H1 (cell line): Measurements from ENCODE around the gene TOP3A. TPM values are rescaled to one million over a fixed set of nuclear protein-coding genes. Genes with fewer than 3 reads are reported as not detected.

Source experiments
- CTCF ChIA-PET: fragments of 300-600 bp; sonication (Branson Sonifier 250); formaldehyde crosslinking; loops from one replicate; lab custom pipeline; 2021; ENCODE audit not compliant: partially characterized antibody; lab: Charles Lee
- POLR2A ChIA-PET: fragments of 300-600 bp; sonication (Branson Sonifier 250); formaldehyde crosslinking; loops from one replicate; lab custom pipeline; 2021; ENCODE audit warnings: inconsistent platforms; ENCODE audit not compliant: partially characterized antibody; lab: Charles Lee
- DNase-seq, 2 experiments: peaks; one replicate each; pipeline versions ENCODE4 v3.0.0 to v3.0.0-alpha.2; 2010 to 2022; ENCODE audit warnings: low spot score in 2 of 2, low read depth in 1 of 2, mixed read lengths in 1 of 2
- FAIRE-seq: peaks from 2 replicates; lab custom pipeline; 2011; peaks lifted over from hg19 to GRCh38; lab: Jason Lieb, UNC
- H2AFZ ChIP-seq: 2 replicates; pipeline ENCODE4 v1.8.1; 2012; ENCODE audit warnings: low read length, inconsistent platforms
- H2AK5ac ChIP-seq: 2 replicates; pipeline ENCODE4 v1.6.1; 2013; ENCODE audit warnings: low read depth, low read length
- H2BK120ac ChIP-seq: replicated peaks from 2 replicates; pipeline ENCODE3; 2013; ENCODE audit warnings: low read depth, low read length, inconsistent platforms
- H2BK12ac ChIP-seq: 2 replicates; pipeline ENCODE4 v1.6.1; 2013; ENCODE audit warnings: low read depth, low read length
- H2BK15ac ChIP-seq: 2 replicates; pipeline ENCODE4 v1.6.1; 2013; ENCODE audit warnings: low read length
- H2BK20ac ChIP-seq: 2 replicates; pipeline ENCODE4 v1.6.1; 2013; ENCODE audit warnings: low read length
- H2BK5ac ChIP-seq: 2 replicates; pipeline ENCODE4 v1.6.1; 2013; ENCODE audit warnings: low read depth, low read length
- H3K14ac ChIP-seq: 2 replicates; pipeline ENCODE4 v1.6.1; 2013; ENCODE audit warnings: inconsistent platforms; ENCODE audit not compliant: insufficient read length
- H3K18ac ChIP-seq: 2 replicates; pipeline ENCODE4 v1.6.1; 2013; ENCODE audit warnings: low read length; ENCODE audit errors: extremely low read depth
- H3K23ac ChIP-seq: 2 replicates; pipeline ENCODE4 v1.6.1; 2013; ENCODE audit warnings: inconsistent platforms; ENCODE audit not compliant: insufficient read length
- H3K23me2 ChIP-seq: 2 replicates; pipeline ENCODE4 v1.6.1; 2013; ENCODE audit warnings: low read depth, low read length
- H3K27ac ChIP-seq: 2 replicates; pipeline ENCODE4 v1.6.1; 2011; ENCODE audit warnings: low read depth, low read length, inconsistent platforms
- H3K27me3 ChIP-seq, 4 experiments: replicated peaks in 1 of 4; 1 replicate in 1 of 4; 2 replicates in 3 of 4; pipeline versions ENCODE4 v1.6.1 to v1.8.1; 2011 to 2013; ENCODE audit warnings: low read length in 3 of 4, mild to moderate bottlenecking in 3 of 4, inconsistent platforms in 2 of 4, mixed read lengths in 2 of 4, moderate library complexity in 1 of 4; ENCODE audit not compliant: control insufficient read depth in 3 of 4, insufficient read depth in 3 of 4; ENCODE audit errors: extremely low read depth in 1 of 4
- H3K36me3 ChIP-seq, 4 experiments: 2 replicates each; pipeline versions ENCODE4 v1.6.1 to v1.8.1; 2011 to 2013; ENCODE audit warnings: mild to moderate bottlenecking in 4 of 4, low read length in 3 of 4, moderate library complexity in 2 of 4, control low read depth in 1 of 4, inconsistent platforms in 1 of 4; ENCODE audit not compliant: insufficient read depth in 4 of 4, control insufficient read depth in 2 of 4
- H3K4ac ChIP-seq: replicated peaks from 2 replicates; pipeline ENCODE3; 2013; ENCODE audit warnings: low read length, low read depth, mixed read lengths, inconsistent platforms; ENCODE audit not compliant: insufficient read length
- H3K4me1 ChIP-seq, 4 experiments: replicated peaks in 1 of 4; 1 replicate in 1 of 4; 2 replicates in 3 of 4; pipeline versions ENCODE4 v1.6.1 to v1.8.1; 2011 to 2013; ENCODE audit warnings: low read length in 3 of 4, inconsistent platforms in 2 of 4, mixed read lengths in 1 of 4; ENCODE audit not compliant: insufficient read depth in 4 of 4, control insufficient read depth in 3 of 4
- H3K4me2 ChIP-seq, 2 experiments: 2 replicates each; pipeline versions ENCODE4 v1.6.1 to v1.8.1; 2011 to 2013; ENCODE audit warnings: low read depth in 2 of 2, low read length in 2 of 2, control low read depth in 1 of 2, inconsistent platforms in 1 of 2, mild to moderate bottlenecking in 1 of 2; ENCODE audit not compliant: insufficient read depth in 1 of 2
- H3K4me3 ChIP-seq, 4 experiments: fragments of 200-600, 300-600 bp in 1 of 4; sonication (generic), shearing (Covaris generic), sonication (Bioruptor Twin) in 1 of 4; 2 replicates each; pipeline versions ENCODE4 v1.5.1 to v1.8.1; 2011 to 2016; ENCODE audit warnings: low read length in 4 of 4, low read depth in 3 of 4, control low read depth in 2 of 4, inconsistent platforms in 2 of 4, mild to moderate bottlenecking in 2 of 4, mixed read lengths in 1 of 4, moderate library complexity in 1 of 4; ENCODE audit not compliant: insufficient read depth in 2 of 4; ENCODE audit errors: extremely low read depth in 1 of 4
- H3K56ac ChIP-seq: replicated peaks from 2 replicates; pipeline ENCODE3; 2013; ENCODE audit warnings: low read depth, mild to moderate bottlenecking, mixed read lengths, low read length, inconsistent platforms; ENCODE audit not compliant: insufficient read length
- H3K79me1 ChIP-seq: 2 replicates; pipeline ENCODE4 v1.6.1; 2013; ENCODE audit warnings: low read depth, low read length, control low read depth
- H3K79me2 ChIP-seq, 2 experiments: 2 replicates each; pipeline versions ENCODE4 v1.6.1 to v1.8.1; 2012 to 2013; ENCODE audit warnings: low read length in 2 of 2, mild to moderate bottlenecking in 2 of 2, inconsistent platforms in 1 of 2; ENCODE audit not compliant: insufficient read depth in 2 of 2, control insufficient read depth in 1 of 2
- H3K9ac ChIP-seq, 4 experiments: replicated peaks in 1 of 4; 1 replicate in 1 of 4; 2 replicates in 3 of 4; pipeline versions ENCODE4 v1.6.1 to v1.8.1; 2011 to 2013; ENCODE audit warnings: low read depth in 3 of 4, low read length in 3 of 4, control low read depth in 2 of 4, mild to moderate bottlenecking in 2 of 4, moderate library complexity in 2 of 4, inconsistent platforms in 1 of 4; ENCODE audit errors: extremely low read depth in 1 of 4
- H3K9me3 ChIP-seq, 2 experiments: 2 replicates each; pipeline versions ENCODE4 v1.6.1 to v1.8.1; 2012 to 2013; ENCODE audit warnings: mild to moderate bottlenecking in 2 of 2, moderate library complexity in 2 of 2, control low read depth in 1 of 2, inconsistent platforms in 1 of 2, low read depth in 1 of 2, low read length in 1 of 2, mixed read lengths in 1 of 2; ENCODE audit not compliant: insufficient read depth in 2 of 2
- H4K20me1 ChIP-seq, 2 experiments: replicated peaks in 1 of 2; 2 replicates each; pipeline versions ENCODE3 to v1.8.1; 2011 to 2013; ENCODE audit warnings: inconsistent platforms in 2 of 2, low read length in 2 of 2, mild to moderate bottlenecking in 1 of 2; ENCODE audit not compliant: insufficient read depth in 2 of 2, control insufficient read depth in 1 of 2
- H4K5ac ChIP-seq: 2 replicates; pipeline ENCODE4 v1.6.1; 2013; ENCODE audit warnings: low read length, low read depth, mixed read lengths, inconsistent platforms; ENCODE audit not compliant: insufficient read length
- H4K8ac ChIP-seq: 2 replicates; pipeline ENCODE4 v1.8.0; 2013; ENCODE audit warnings: mild to moderate bottlenecking, moderate library complexity, low read length, inconsistent platforms; ENCODE audit not compliant: insufficient read depth; ENCODE audit errors: extremely low read depth
- H4K91ac ChIP-seq: replicated peaks from 2 replicates; pipeline ENCODE3; 2013; ENCODE audit warnings: low read length, mixed read lengths, inconsistent platforms; ENCODE audit not compliant: insufficient read length
- BRCA1 ChIP-seq: IDR thresholded peaks from 2 replicates; pipeline ENCODE4 v1.6.1; 2012; ENCODE audit warnings: low read depth, low read length, improper control_type of control experiment
- CHD1 ChIP-seq: IDR thresholded peaks from 2 replicates; pipeline ENCODE4 v1.6.1; 2012; ENCODE audit warnings: low read depth, low read length, improper control_type of control experiment
- EGR1 ChIP-seq: IDR thresholded peaks from 2 replicates; pipeline ENCODE4 v1.6.1; 2011; ENCODE audit warnings: low read depth, low read length, borderline replicate concordance
- HDAC2 ChIP-seq, 2 experiments: fragments of 300-600 bp in 1 of 2; sonication (generic) in 1 of 2; IDR thresholded peaks; 2 replicates each; pipeline ENCODE4 v1.6.1; 2011 to 2012; ENCODE audit warnings: low read depth in 2 of 2, low read length in 2 of 2, mild to moderate bottlenecking in 2 of 2, moderate library complexity in 2 of 2, borderline replicate concordance in 1 of 2, inconsistent platforms in 1 of 2
- KDM5A ChIP-seq: fragments of 200-600 bp; IDR thresholded peaks from 2 replicates; pipeline ENCODE4 v1.7.1; 2012; ENCODE audit warnings: mild to moderate bottlenecking, low read length, inconsistent platforms, mixed read lengths
- NRF1 ChIP-seq: IDR thresholded peaks from 2 replicates; pipeline ENCODE4 v1.6.1; 2011; ENCODE audit warnings: mild to moderate bottlenecking, low read depth, low read length, improper control_type of control experiment
- RAD21 ChIP-seq, 2 experiments: IDR thresholded peaks in 1 of 2; conservative IDR thresholded peaks in 1 of 2; 2 replicates each; pipeline ENCODE4 v1.6.1; 2011; ENCODE audit warnings: low read depth in 2 of 2, low read length in 2 of 2, improper control_type of control experiment in 1 of 2, inconsistent platforms in 1 of 2, mild to moderate bottlenecking in 1 of 2, moderate library complexity in 1 of 2
- RFX5 ChIP-seq: IDR thresholded peaks from 2 replicates; pipeline ENCODE4 v1.6.1; 2011; ENCODE audit warnings: low read depth, low read length, improper control_type of control experiment, borderline replicate concordance
- RNF2 ChIP-seq: fragments of 200-900, 300-1000 bp; sonication (generic); IDR thresholded peaks from 2 replicates; pipeline ENCODE4 v1.7.1; 2016; ENCODE audit warnings: borderline replicate concordance, low read depth, mild to moderate bottlenecking, antibody characterized with exemption, low read length; ENCODE audit not compliant: poor library complexity, severe bottlenecking; ENCODE audit errors: missing control alignments
- SAP30 ChIP-seq: fragments of 300-600 bp; sonication (generic); IDR thresholded peaks from 2 replicates; pipeline ENCODE4 v1.7.1; 2012; ENCODE audit warnings: low read length, moderate library complexity, mild to moderate bottlenecking, inconsistent platforms; ENCODE audit not compliant: insufficient read depth, insufficient replicate concordance
- SP1 ChIP-seq: IDR thresholded peaks from 2 replicates; pipeline ENCODE4 v1.6.1; 2011; ENCODE audit warnings: low read depth, low read length
- SP2 ChIP-seq: IDR thresholded peaks from 2 replicates; pipeline ENCODE4 v1.6.1; 2012; ENCODE audit warnings: mild to moderate bottlenecking, low read length, inconsistent platforms
- SUZ12 ChIP-seq: fragments of 200-600 bp; sonication (generic); IDR thresholded peaks from 2 replicates; pipeline ENCODE4 v1.6.1; 2012; ENCODE audit warnings: mild to moderate bottlenecking, inconsistent platforms, low read length, moderate library complexity, mixed read lengths
- TEAD4 ChIP-seq: IDR thresholded peaks from 2 replicates; pipeline ENCODE4 v1.6.1; 2012; ENCODE audit warnings: low read depth, low read length, inconsistent platforms, mixed read lengths
- WGBS, 2 experiments: shearing (Covaris generic) in 1 of 2; methylation state at CpG; one replicate each; pipeline versions ENCODE4 v1.1.6 to v1.1.7; 2013 to 2015; ENCODE audit warnings: low lambda C conversion rate in 2 of 2, mixed read lengths in 2 of 2, inconsistent platforms in 1 of 2, low coverage in 1 of 2, missing lambda C conversion rate in 1 of 2; ENCODE audit not compliant: insufficient replicate concordance in 2 of 2, insufficient coverage in 1 of 2, insufficient read length in 1 of 2; ENCODE audit errors: extremely low coverage in 1 of 2, missing lambda C conversion rate in 1 of 2; 5-methylcytosine and 5-hydroxymethylcytosine counted together
- polyA plus RNA-seq, 7 experiments: library from polyadenylated mRNA; depleted of rRNA in 3 of 7; stranded (reverse) in 5 of 7; unstranded in 2 of 7; fragments of >200 nt in 5 of 7; fragments of 200-250 nt in 2 of 7; gene quantifications; 1 replicate in 5 of 7; 2 replicates in 1 of 7; 4 replicates in 1 of 7; pipeline versions ENCODE4 v1.2.1 to v1.2.3, GENCODE V29; 2011 to 2013; ENCODE audit warnings: missing spikeins in 2 of 7, mixed read lengths in 2 of 7
- total RNA-seq: library from RNA; stranded (reverse); fragmentation: NEBNext Ultra II Directional; extraction: Animal tissue kit (Norgen Biotek cat#: 25700); gene quantifications from 2 replicates; pipeline ENCODE4 v1.2.1, GENCODE V29; 2021

TOP3A gene
- total and polyA plus RNA-seq, 2 of the 8 experiments (the other 6 are each of a cell fraction or from before 2014, with no cell fraction given) = 23.4 to 54.3 TPM

- no peak overlapping the region for H3K9ac ChIP-seq
- peaks cover 15 to 66% (median 41%) of the 10 kb centered on the region in 4 experiments for H3K36me3 ChIP-seq
- no peak overlapping the region for H3K14ac ChIP-seq
- no peak overlapping the region for H2BK5ac ChIP-seq
- H3K4me2 ChIP-seq = no peak overlapping the region
- DNase-seq (no peak), FAIRE-seq (no peak)
- no peak overlapping the region for H2BK15ac ChIP-seq
- peaks cover 17 to 40% of the 10 kb centered on the region in 2 experiments for H3K79me2 ChIP-seq
- no peak overlapping the region for H2BK12ac ChIP-seq
- no peak overlapping the region for H4K5ac ChIP-seq
- 94% methylated on average over 4 of the region's 4 CpGs; no CpG with 5 or more reads in 1 of the 2 experiments for WGBS, 2 experiments
- no peaks in the 10 kb centered on the region for H3K27me3 ChIP-seq
- H2BK20ac ChIP-seq = no peak overlapping the region
- POLR2A ChIA-PET = no interaction called here
- H4K91ac ChIP-seq = no peak overlapping the region
- no peak overlapping the region for H3K4ac ChIP-seq
- H2AK5ac ChIP-seq = no peak overlapping the region
- H2AFZ ChIP-seq = no peak overlapping the region
- H2BK120ac ChIP-seq = no peak overlapping the region
- peaks cover 8% of the 10 kb centered on the region for H3K79me1 ChIP-seq
- no peak overlapping the region for H3K18ac ChIP-seq
- H3K4me3 ChIP-seq = no peak overlapping the region
- no peak overlapping the region for H4K8ac ChIP-seq
- H3K27ac ChIP-seq = no peak overlapping the region
- H3K9me3 ChIP-seq = no peaks in the 10 kb centered on the region
- CTCF ChIA-PET = no interaction called here
- H3K23me2 ChIP-seq = peaks cover 4% of the 10 kb centered on the region
- H3K4me1 ChIP-seq = peaks cover 0 to 2% (median under 1%) of the 10 kb centered on the region in 4 experiments; a peak in 3 of 7 replicates
- H3K56ac ChIP-seq = no peak overlapping the region
- no peak overlapping the region for H3K23ac ChIP-seq
- peaks cover 4 to 5% of the 10 kb centered on the region in 2 experiments for H4K20me1 ChIP-seq
- TF ChIP-seq SUZ12 (no peak), SAP30 (no peak), RAD21 (IDR thresholded peaks at IDR 0.05 in 1 of 2, conservative IDR thresholded peaks at IDR 0.05 in 1 of 2; ENCODE audit: low read depth in 2 of 2, low read length in 2 of 2) (no peak), SP2 (no peak), TEAD4 (no peak), RFX5 (no peak), SP1 (no peak), RNF2 (no peak), KDM5A (no peak), BRCA1 (no peak), HDAC2 (IDR thresholded peaks at IDR 0.05; ENCODE audit: borderline replicate concordance in 1 of 2, low read depth in 2 of 2, low read length in 2 of 2) (no peak), NRF1 (no peak), EGR1 (no peak), CHD1 (no peak)
These were observed 5.6 kb downstream of the TOP3A start for GRCh38 chr17:18309202-18309601.
